Natural killer cell treated with Interleukin-12 subunit alpha and Interleukin-12 subunit beta and Interleukin-15 and Interleukin-18, amount 100 ng/mL, for 72 hours (primary cell): ENCODE results near the gene DTD1. TPM values are rescaled to one million over a fixed set of nuclear protein-coding genes. Genes with fewer than 3 reads are reported as not detected.

Experiments used
- ATAC-seq, 2 donors: fragments of 150-1000 bp; cut with Tn5 transposase in 1 of 2; sonication (Bioruptor Pico), chemical (Tn5 transposase) in 1 of 2; 2 replicates each; pipeline ENCODE4 v1.10.0; 2021
- DNase-seq: peaks from one replicate; pipeline ENCODE4 v3.0.0; 2022; ENCODE audit warnings: low spot score
- H3K27ac Mint-ChIP-seq, 2 donors: 1 replicate in 1 of 2; 2 replicates in 1 of 2; pipeline ENCODE4 v1.8.0; 2022; ENCODE audit warnings: mixed read lengths in 2 of 2, mild to moderate bottlenecking in 1 of 2, moderate library complexity in 1 of 2
- H3K27me3 Mint-ChIP-seq, 2 donors: 1 replicate in 1 of 2; 2 replicates in 1 of 2; pipeline ENCODE4 v1.8.0; 2022; ENCODE audit warnings: mixed read lengths in 2 of 2
- H3K36me3 Mint-ChIP-seq: one replicate; pipeline ENCODE4 v1.8.0; 2022; ENCODE audit warnings: mixed read lengths
- H3K4me1 Mint-ChIP-seq, 2 donors: 1 replicate in 1 of 2; 2 replicates in 1 of 2; pipeline ENCODE4 v1.8.0; 2022; ENCODE audit warnings: low read depth in 2 of 2, mixed read lengths in 2 of 2, mild to moderate bottlenecking in 1 of 2
- H3K4me3 Mint-ChIP-seq: one replicate; pipeline ENCODE4 v1.8.0; 2022; ENCODE audit warnings: mixed read lengths
- H3K9me3 Mint-ChIP-seq: 2 replicates; pipeline ENCODE4 v1.8.0; 2022; ENCODE audit warnings: mixed read lengths
- total RNA-seq, 2 donors: library from RNA; stranded (reverse); gene quantifications; one replicate each; pipeline ENCODE4 v1.2.3, GENCODE V29; 2022

DTD1 gene
- total RNA-seq, 2 donors from 2014 or later: 46.1 to 49.8 TPM

DNA sequence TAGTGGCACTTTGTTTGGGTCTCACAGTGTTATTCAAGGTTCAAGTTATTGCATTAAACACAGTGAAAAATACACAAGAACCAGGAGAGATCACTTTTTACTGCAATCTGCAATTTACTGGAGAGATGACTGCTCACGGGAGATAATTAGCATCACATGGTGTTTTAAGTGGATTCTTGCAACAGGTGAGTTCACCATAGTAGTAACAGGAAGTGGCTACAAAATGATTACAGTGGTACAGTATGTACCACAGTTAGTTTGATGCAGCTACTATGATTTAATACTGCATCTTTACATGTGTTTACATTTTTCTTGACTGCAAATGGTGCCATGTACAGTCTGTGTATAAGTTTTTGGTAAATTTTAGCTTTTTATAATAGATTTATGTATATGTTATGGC is 129.2 kb downstream of the DTD1 start:
- no peaks in the 10 kb centered on the region for H3K9me3 Mint-ChIP-seq
- H3K27ac Mint-ChIP-seq: no peak overlapping the region
- DNase-seq (no peak), ATAC-seq (no peak)
- H3K27me3 Mint-ChIP-seq: no peaks in the 10 kb centered on the region
- no peaks in the 10 kb centered on the region for H3K36me3 Mint-ChIP-seq
- H3K4me3 Mint-ChIP-seq: no peak overlapping the region
- H3K4me1 Mint-ChIP-seq: peaks cover 0 to 10% of the 10 kb centered on the region in 2 donors

DNA sequence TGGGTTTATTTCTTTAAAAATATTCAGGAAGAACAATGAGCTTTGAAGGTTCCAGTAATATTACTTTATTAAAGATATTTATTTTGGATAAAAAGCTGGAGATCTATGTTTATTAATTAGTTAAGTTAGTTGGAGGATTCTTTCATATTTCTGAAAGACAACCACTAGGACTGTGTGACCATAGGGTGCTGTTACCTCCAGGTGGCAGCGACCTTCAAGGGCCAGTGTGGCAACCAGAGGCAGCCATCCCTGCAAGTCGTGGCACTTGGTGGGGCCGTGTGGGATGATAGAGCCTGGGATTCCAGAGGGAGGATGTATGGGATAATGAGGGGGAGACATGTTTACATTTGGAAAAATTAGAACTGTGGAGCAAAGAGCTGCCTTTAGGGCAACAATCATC is 130.3 kb downstream of the DTD1 start:
- no peak overlapping the region for H3K4me3 Mint-ChIP-seq
- peaks cover 0 to 15% of the 10 kb centered on the region in 2 donors for H3K4me1 Mint-ChIP-seq
- H3K36me3 Mint-ChIP-seq: no peaks in the 10 kb centered on the region

DNA sequence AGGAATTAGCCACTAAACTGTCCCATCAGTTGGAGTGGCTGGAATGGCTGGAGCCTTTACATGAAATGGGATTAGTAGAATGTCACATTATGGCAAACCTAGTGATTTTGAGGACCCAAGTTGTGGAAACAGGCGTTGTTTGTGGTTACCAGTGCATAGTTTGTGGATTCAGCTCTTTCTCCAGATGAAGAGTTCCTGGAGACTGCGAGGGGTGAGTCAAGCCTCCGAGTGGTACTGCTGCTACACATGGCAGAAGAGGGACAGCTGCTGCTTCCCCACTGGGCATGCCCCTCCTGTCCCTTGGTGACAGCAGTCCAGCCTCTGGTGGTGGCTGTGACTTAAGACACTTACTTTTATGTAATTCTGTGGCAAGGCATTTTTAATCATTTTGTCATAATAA is 131.6 kb downstream of the DTD1 start:
- H3K27me3 Mint-ChIP-seq: no peaks in the 10 kb centered on the region
- H3K4me1 Mint-ChIP-seq: peaks cover 0 to 11% of the 10 kb centered on the region in 2 donors
- ATAC-seq (no peak), DNase-seq (no peak)
- H3K4me3 Mint-ChIP-seq: no peak overlapping the region
- no peaks in the 10 kb centered on the region for H3K36me3 Mint-ChIP-seq
- H3K9me3 Mint-ChIP-seq: no peaks in the 10 kb centered on the region
- H3K27ac Mint-ChIP-seq: no peak overlapping the region

More for the DNA sequence above, 130.3 kb downstream of the DTD1 start:
- ATAC-seq (no peak), DNase-seq (no peak)
- no peak overlapping the region for H3K27ac Mint-ChIP-seq
- no peaks in the 10 kb centered on the region for H3K27me3 Mint-ChIP-seq
- H3K9me3 Mint-ChIP-seq: no peaks in the 10 kb centered on the region

GRCh38 chr20:18721551-18722115 is 133.8 kb downstream of the DTD1 start:
- no peaks in the 10 kb centered on the region for H3K27me3 Mint-ChIP-seq
- H3K9me3 Mint-ChIP-seq: no peaks in the 10 kb centered on the region
- H3K4me3 Mint-ChIP-seq: no peak overlapping the region
- H3K36me3 Mint-ChIP-seq: no peaks in the 10 kb centered on the region
- DNase-seq (no peak), ATAC-seq (no peak)
- no peak overlapping the region for H3K27ac Mint-ChIP-seq
- H3K4me1 Mint-ChIP-seq: peaks cover 0 to 15% of the 10 kb centered on the region in 2 donors

GRCh38 chr20:18722371-18722770 is 134.5 kb downstream of the DTD1 start:
- DNase-seq (no peak), ATAC-seq (no peak)
- Mint-ChIP-seq H3K27me3 (no peaks in the 10 kb centered on the region), H3K9me3 (no peaks in the 10 kb centered on the region), H3K27ac (no peak overlapping the region), H3K4me3 (no peak overlapping the region), H3K36me3 (no peaks in the 10 kb centered on the region), H3K4me1 (peaks cover 7 to 18% of the 10 kb centered on the region in 2 donors)

GRCh38 chr20:18724077-18724476 is 136.2 kb downstream of the DTD1 start:
- Mint-ChIP-seq H3K27me3 (no peaks in the 10 kb centered on the region), H3K4me3 (no peak overlapping the region), H3K36me3 (no peaks in the 10 kb centered on the region), H3K9me3 (no peaks in the 10 kb centered on the region), H3K4me1 (peaks cover 13 to 22% of the 10 kb centered on the region in 2 donors), H3K27ac (no peak overlapping the region)
- DNase-seq: no peak
- ATAC-seq: no peak

- Mint-ChIP-seq H3K9me3 (no peaks in the 10 kb centered on the region), H3K27ac (no peak overlapping the region), H3K27me3 (no peaks in the 10 kb centered on the region), H3K4me3 (no peak overlapping the region), H3K36me3 (no peaks in the 10 kb centered on the region), H3K4me1 (peaks cover 15 to 23% of the 10 kb centered on the region in 2 donors)
- no peak for ATAC-seq
- no peak for DNase-seq
These were observed 137.1 kb downstream of the DTD1 start for GRCh38 chr20:18724788-18725464.

GRCh38 chr20:18727032-18727508 is 139.2 kb downstream of the DTD1 start:
- Mint-ChIP-seq H3K9me3 (no peaks in the 10 kb centered on the region), H3K4me1 (peaks cover 17 to 27% of the 10 kb centered on the region in 2 donors), H3K27ac (no peak overlapping the region), H3K4me3 (no peak overlapping the region), H3K27me3 (no peaks in the 10 kb centered on the region), H3K36me3 (no peaks in the 10 kb centered on the region)
- DNase-seq (no peak), ATAC-seq (peak; percentile 20 to 28)

DNA sequence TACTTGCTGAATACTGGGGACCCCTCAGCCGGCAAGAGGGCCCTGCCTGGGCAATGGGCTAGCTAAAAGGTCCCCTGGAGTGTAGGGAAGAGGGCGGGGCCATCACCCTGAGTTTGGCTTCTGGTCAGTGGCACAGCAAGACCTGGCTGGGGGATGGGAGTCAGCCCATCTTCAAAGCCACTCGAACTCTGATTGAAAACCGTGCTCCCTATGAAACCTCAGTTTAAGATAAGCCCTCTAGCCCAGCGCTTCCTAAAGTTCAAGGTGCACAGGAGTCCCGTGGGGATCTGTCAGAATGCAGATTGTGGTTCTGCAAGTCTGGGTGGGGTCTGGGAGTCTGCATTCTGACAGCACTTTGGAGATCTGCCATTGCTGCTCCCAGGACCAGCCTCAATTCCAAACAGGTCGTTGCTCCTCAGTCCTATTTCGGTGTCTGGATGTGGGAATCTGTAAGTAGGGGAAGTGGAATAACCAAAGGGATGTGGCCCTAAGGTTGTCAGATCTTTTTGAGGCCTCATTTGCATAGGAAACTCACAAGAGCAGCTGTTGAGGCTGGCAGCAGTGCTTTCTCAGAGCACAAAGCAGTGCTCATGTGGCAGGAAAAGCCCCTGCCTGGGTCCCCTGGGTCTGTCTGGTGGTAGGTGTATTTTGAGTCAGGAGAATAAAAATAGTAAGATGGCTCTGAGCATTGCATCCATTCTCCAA is 140.5 kb downstream of the DTD1 start:
- no peak for ATAC-seq
- Mint-ChIP-seq H3K27me3 (no peaks in the 10 kb centered on the region), H3K4me3 (no peak overlapping the region), H3K4me1 (peaks cover 17 to 25% of the 10 kb centered on the region in 2 donors), H3K27ac (no peak overlapping the region), H3K9me3 (no peaks in the 10 kb centered on the region), H3K36me3 (no peaks in the 10 kb centered on the region)
- DNase-seq: no peak

GRCh38 chr20:18728870-18729224 is 141.0 kb downstream of the DTD1 start:
- Mint-ChIP-seq H3K27me3 (no peaks in the 10 kb centered on the region), H3K9me3 (no peaks in the 10 kb centered on the region), H3K36me3 (no peaks in the 10 kb centered on the region), H3K27ac (no peak overlapping the region), H3K4me3 (no peak overlapping the region), H3K4me1 (peaks cover 17 to 25% of the 10 kb centered on the region in 2 donors)
- DNase-seq (no peak), ATAC-seq (no peak)

GRCh38 chr20:18729231-18729825 is 141.5 kb downstream of the DTD1 start:
- H3K27ac Mint-ChIP-seq: no peak overlapping the region
- no peaks in the 10 kb centered on the region for H3K27me3 Mint-ChIP-seq
- no peaks in the 10 kb centered on the region for H3K36me3 Mint-ChIP-seq
- DNase-seq: no peak
- peaks cover 17 to 25% of the 10 kb centered on the region in 2 donors for H3K4me1 Mint-ChIP-seq
- no peak overlapping the region for H3K4me3 Mint-ChIP-seq
- ATAC-seq: no peak
- no peaks in the 10 kb centered on the region for H3K9me3 Mint-ChIP-seq

DNA sequence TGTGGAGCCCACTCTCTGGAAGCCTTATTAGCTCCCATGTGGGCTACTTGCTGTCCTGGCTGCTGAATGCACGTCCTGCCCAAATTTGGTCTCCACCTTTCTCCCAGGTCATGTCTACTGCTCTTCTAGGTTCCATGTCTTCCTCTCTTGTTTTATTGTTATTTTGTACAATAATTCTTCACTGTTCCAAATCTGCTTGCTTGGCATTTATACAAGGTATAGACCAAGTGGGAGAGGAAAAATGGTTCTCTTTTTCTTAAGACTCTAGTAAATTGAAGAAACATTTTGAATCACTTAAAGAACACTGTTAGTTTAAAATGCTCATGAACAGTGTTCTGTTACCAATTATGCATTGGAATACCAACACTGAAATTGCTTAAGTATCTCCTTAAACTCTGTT is 144.1 kb downstream of the DTD1 start:
- H3K4me3 Mint-ChIP-seq: no peak overlapping the region
- ATAC-seq (no peak), DNase-seq (no peak)
- no peaks in the 10 kb centered on the region for H3K27me3 Mint-ChIP-seq
- peaks cover 14 to 20% of the 10 kb centered on the region in 2 donors for H3K4me1 Mint-ChIP-seq
- no peaks in the 10 kb centered on the region for H3K9me3 Mint-ChIP-seq
- no peaks in the 10 kb centered on the region for H3K36me3 Mint-ChIP-seq
- H3K27ac Mint-ChIP-seq: no peak overlapping the region

DNA sequence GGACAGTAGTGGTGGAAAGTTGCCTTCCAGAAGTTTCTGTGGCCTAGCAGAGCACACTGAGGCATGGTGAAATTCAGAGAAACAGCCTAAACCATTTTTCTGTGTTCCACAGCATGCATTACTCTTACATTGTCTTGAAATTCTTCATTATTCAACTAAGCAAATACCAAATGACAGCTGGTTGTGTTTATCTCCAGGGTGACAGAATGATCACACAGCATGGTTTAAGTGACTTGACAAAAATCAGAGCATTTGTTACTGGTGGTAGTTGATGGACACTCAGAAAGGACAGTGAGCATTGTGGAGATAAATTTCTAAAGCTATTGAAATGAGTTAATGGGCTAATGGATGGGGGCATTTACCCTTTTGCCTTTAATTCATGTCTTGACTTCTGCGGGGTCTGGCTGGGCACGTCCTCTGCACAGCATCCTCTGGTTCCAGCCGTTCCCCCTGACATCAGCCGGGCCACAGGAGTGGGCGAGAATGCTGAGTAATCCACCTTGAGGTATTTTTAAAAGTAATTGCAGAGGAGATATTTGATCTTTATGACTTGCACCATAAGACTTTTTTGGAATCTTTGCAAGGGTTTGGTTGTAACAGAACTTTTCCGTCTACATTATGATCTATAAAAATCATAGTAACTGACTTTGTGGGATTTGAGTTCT is 146.8 kb downstream of the DTD1 start:
- Mint-ChIP-seq H3K36me3 (no peaks in the 10 kb centered on the region), H3K27me3 (no peaks in the 10 kb centered on the region), H3K9me3 (no peaks in the 10 kb centered on the region), H3K27ac (no peak overlapping the region), H3K4me1 (peaks cover 23 to 34% of the 10 kb centered on the region in 2 donors), H3K4me3 (no peak overlapping the region)
- no peak for ATAC-seq
- DNase-seq: no peak
